OCI-LY7 (cell line): ENCODE measurements around the gene UGT3A2. TPM values are rescaled to one million over a fixed set of nuclear protein-coding genes. Genes with fewer than 3 reads are reported as not detected.

Experiments used
- BruUV-seq: library from RNA; stranded (reverse); fragments of 400-500 nt; replicated peaks from 2 replicates; lab custom pipeline; 2021; lab: Mats Ljungman, UMichigan
- CTCF ChIA-PET: fragments of 300-600 bp; sonication (Branson Sonifier 250); formaldehyde crosslinking; loops from one replicate; lab custom pipeline; 2022; ENCODE audit warnings: antibody characterized with exemption; ENCODE audit not compliant: unreplicated experiment; lab: Charles Lee
- POLR2A ChIA-PET: fragments of 300-600 bp; sonication (Branson Sonifier 250); formaldehyde crosslinking; loops from one replicate; lab custom pipeline; 2022; ENCODE audit warnings: antibody characterized with exemption; lab: Charles Lee
- DNase-seq: peaks from one replicate; pipeline ENCODE4 v3.0.0-alpha.2; 2015; ENCODE audit warnings: low spot score
- H2AFZ ChIP-seq: fragments of 200-600 bp; sonication (generic), shearing (Covaris generic); 2 replicates; pipeline ENCODE4 v1.6.1; 2014; ENCODE audit warnings: mild to moderate bottlenecking, antibody characterized with exemption, low read length, moderate library complexity
- H3K27ac ChIP-seq: fragments of 200-600 bp; sonication (generic); 2 replicates; pipeline ENCODE4 v1.5.1; 2014; ENCODE audit warnings: mixed run types, low read depth, mild to moderate bottlenecking, moderate library complexity, low read length, inconsistent platforms; ENCODE audit not compliant: poor library complexity, severe bottlenecking
- H3K36me3 ChIP-seq: fragments of 200-600 bp; sonication (generic); 2 replicates; pipeline ENCODE4 v1.6.1; 2014; ENCODE audit warnings: mild to moderate bottlenecking, antibody characterized with exemption, low read length, moderate library complexity, mixed read lengths; ENCODE audit not compliant: insufficient read depth
- H3K4me1 ChIP-seq: fragments of 200-600 bp; sonication (generic); 2 replicates; pipeline ENCODE4 v1.5.1; 2014; ENCODE audit warnings: mild to moderate bottlenecking, low read length; ENCODE audit not compliant: insufficient read depth, poor library complexity, severe bottlenecking
- H3K4me2 ChIP-seq: fragments of 200-600 bp; sonication (generic); 2 replicates; pipeline ENCODE4 v1.6.1; 2014; ENCODE audit warnings: mild to moderate bottlenecking, low read length
- H3K4me3 ChIP-seq: fragments of 200-600 bp; sonication (generic); 2 replicates; pipeline ENCODE4 v1.5.1; 2014; ENCODE audit warnings: mild to moderate bottlenecking, low read depth, low read length; ENCODE audit not compliant: poor library complexity, severe bottlenecking
- H3K79me2 ChIP-seq: fragments of 200-600 bp; sonication (generic); 2 replicates; pipeline ENCODE4 v1.6.1; 2016; ENCODE audit warnings: low read depth, mild to moderate bottlenecking, low read length, moderate library complexity, mixed read lengths; ENCODE audit not compliant: insufficient read depth
- H3K9me2 ChIP-seq: fragments of 200-600 bp; sonication (generic); 2 replicates; pipeline ENCODE4 v1.6.1; 2016; ENCODE audit warnings: mild to moderate bottlenecking, low read length, mixed read lengths; ENCODE audit not compliant: insufficient read depth
- H3K9me3 ChIP-seq: fragments of 200-600 bp; sonication (generic); 2 replicates; pipeline ENCODE4 v1.6.1; 2014; ENCODE audit warnings: mild to moderate bottlenecking, mixed run types, low read length, mixed read lengths
- H4K20me1 ChIP-seq: fragments of 200-600 bp; sonication (generic); 2 replicates; pipeline ENCODE4 v1.6.1; 2014; ENCODE audit warnings: mild to moderate bottlenecking, antibody characterized with exemption, low read length, moderate library complexity, mixed read lengths; ENCODE audit not compliant: insufficient read depth
- EZH2phosphoT487 ChIP-seq: fragments of 200-600 bp; sonication (generic); IDR thresholded peaks from 2 replicates; pipeline ENCODE4 v1.6.1; 2018; ENCODE audit warnings: low read depth, borderline replicate concordance, mild to moderate bottlenecking, mixed run types, antibody characterized with exemption, low read length, moderate library complexity, mixed read lengths
- intact Hi-C: fragments of 100-400 bp; cut with micrococcal nuclease; formaldehyde crosslinking; loops from one replicate; pipeline ENCODE4 v1.10.0; 2022; ENCODE audit not compliant: unreplicated experiment
- total RNA-seq, 2 experiments: library from RNA; depleted of rRNA in 1 of 2; stranded (reverse); fragments of >200 nt in 1 of 2; shearing (Covaris generic) in 1 of 2; gene quantifications; 2 replicates each; pipeline ENCODE4 v1.2.3, GENCODE V29; 2014 to 2022
- TF ChIP-seq, protein P1 (sequence below): fragments of 200-600 bp; sonication (generic); conservative IDR thresholded peaks from 2 replicates; pipeline ENCODE4 v1.5.1; 2014; ENCODE audit warnings: mild to moderate bottlenecking, antibody characterized with exemption, low read length, moderate library complexity, mixed read lengths

Gene UGT3A2
- total RNA-seq, 2 experiments from 2014 or later = 0.13 TPM; not detected in 1

DNA sequence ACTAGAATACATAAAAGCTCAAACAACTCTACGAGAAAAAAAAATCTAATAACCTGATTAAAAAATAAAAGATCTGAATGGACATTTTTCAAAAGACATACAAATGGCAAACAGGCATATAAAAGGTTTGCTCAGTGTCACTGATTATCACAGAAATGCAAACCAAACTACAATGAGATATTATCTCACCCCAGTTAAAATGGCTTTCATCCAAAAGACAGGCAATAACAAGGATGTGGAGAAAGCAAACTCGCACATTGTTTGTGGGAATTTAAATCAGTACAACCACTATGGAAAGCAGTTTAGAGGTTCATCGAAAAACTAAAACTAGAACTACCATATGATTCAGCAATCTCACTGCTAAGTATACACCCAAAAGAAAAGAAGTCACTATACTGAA is 20.8 kb downstream of the UGT3A2 start:
- Histone ChIP-seq H4K20me1 (no peaks in the 10 kb centered on the region), H3K9me3 (no peaks in the 10 kb centered on the region), H2AFZ (no peak overlapping the region; the same call in 1 of the 2 replicates), H3K4me1 (no peaks in the 10 kb centered on the region), H3K9me2 (no peaks in the 10 kb centered on the region), H3K36me3 (no peaks in the 10 kb centered on the region), H3K79me2 (no peaks in the 10 kb centered on the region), H3K4me2 (no peak overlapping the region), H3K27ac (no peak overlapping the region), H3K4me3 (no peak overlapping the region)
- DNase-seq = no peak
- no TSS peak for BruUV-seq
- ChIA-PET POLR2A (interaction anchor here (0.6 kb wide), 1 partner anchor 931 kb away, joined by 3 read pairs; no protein-coding TSS in a partner anchor), CTCF (no interaction called here)
- intact Hi-C loops = no loop called here
- TF ChIP-seq EZH2phosphoT487 = no peak
- TF ChIP-seq, protein P1, sequence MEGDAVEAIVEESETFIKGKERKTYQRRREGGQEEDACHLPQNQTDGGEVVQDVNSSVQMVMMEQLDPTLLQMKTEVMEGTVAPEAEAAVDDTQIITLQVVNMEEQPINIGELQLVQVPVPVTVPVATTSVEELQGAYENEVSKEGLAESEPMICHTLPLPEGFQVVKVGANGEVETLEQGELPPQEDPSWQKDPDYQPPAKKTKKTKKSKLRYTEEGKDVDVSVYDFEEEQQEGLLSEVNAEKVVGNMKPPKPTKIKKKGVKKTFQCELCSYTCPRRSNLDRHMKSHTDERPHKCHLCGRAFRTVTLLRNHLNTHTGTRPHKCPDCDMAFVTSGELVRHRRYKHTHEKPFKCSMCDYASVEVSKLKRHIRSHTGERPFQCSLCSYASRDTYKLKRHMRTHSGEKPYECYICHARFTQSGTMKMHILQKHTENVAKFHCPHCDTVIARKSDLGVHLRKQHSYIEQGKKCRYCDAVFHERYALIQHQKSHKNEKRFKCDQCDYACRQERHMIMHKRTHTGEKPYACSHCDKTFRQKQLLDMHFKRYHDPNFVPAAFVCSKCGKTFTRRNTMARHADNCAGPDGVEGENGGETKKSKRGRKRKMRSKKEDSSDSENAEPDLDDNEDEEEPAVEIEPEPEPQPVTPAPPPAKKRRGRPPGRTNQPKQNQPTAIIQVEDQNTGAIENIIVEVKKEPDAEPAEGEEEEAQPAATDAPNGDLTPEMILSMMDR = no peak

DNA sequence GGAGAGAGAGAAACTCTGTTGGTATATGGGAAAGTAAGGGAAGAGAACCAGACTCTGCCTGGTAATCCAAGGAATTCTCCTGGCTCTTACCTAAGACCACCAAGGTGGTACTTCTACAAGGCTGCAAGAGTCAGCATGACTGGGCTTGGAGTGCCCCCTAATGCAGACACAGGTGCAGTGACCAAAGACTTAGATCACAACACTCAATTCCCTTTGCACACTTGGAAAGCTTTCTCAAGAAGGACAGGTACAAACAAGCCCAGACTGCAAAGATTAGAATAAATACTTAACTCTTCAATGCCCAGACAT is 25.2 kb downstream of the UGT3A2 start:
- Histone ChIP-seq H3K9me2 (no peaks in the 10 kb centered on the region), H4K20me1 (no peaks in the 10 kb centered on the region), H3K4me1 (no peaks in the 10 kb centered on the region), H3K36me3 (no peaks in the 10 kb centered on the region), H2AFZ (no peak overlapping the region), H3K27ac (no peak overlapping the region), H3K79me2 (no peaks in the 10 kb centered on the region), H3K9me3 (no peaks in the 10 kb centered on the region), H3K4me2 (no peak overlapping the region), H3K4me3 (no peak overlapping the region)
- no peak for TF ChIP-seq EZH2phosphoT487
- TF ChIP-seq, protein P1 = 0 out of 2 replicates have a peak, but pooled peaks have one; percentile 23
- intact Hi-C loops = no loop called here
- POLR2A ChIA-PET = no interaction called here
- no TSS peak for BruUV-seq
- CTCF ChIA-PET = no interaction called here
- DNase-seq = no peak

DNA sequence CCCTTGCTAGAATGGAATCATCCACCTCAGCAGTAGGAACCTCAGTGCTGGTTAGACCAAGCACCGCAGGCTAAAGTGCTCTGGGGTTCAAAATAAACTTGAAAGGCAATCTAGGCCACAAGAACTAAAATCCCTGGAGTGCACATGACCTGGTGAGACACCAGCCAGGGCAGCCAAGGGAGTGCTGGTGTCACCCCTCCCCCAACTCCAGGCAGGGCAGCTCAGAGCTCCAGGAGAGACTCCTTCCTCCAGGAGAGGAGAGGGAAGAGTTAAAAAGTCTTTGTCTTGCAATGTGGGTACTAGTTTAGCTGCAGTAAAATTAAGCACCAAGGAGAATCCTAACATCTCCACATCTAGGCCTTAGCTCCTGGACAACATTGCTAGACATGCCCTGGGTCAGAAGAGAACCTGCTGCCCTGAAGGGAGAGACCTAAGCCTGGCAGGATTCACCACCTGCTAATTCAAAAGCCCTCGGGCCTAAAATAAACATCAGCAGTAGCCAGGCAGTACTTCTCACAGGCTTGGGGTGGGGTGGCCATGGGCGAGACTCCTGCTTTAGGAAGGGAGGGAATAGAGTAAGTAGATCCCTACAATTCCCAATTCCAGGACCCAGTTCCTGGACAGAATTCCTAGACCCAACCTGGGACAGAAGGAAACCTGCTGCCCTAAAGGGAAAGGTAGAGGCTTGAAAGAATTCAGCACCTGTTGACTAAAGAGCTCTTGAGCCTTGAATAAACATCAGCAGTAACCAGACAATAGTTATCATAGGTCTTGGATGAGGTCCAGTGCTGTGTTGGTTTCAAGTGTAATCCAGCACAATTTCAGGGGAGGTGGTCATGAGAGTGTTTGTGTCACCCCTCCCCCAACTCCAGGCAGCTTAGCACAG is 25.8 kb downstream of the UGT3A2 start:
- H2AFZ ChIP-seq = no peak overlapping the region
- intact Hi-C loops = no loop called here
- no TSS peak for BruUV-seq
- no peak for DNase-seq
- H3K4me1 ChIP-seq = no peaks in the 10 kb centered on the region
- no peak overlapping the region for H3K4me3 ChIP-seq
- no peak overlapping the region for H3K27ac ChIP-seq
- TF ChIP-seq, protein P1 = no peak
- no peak for TF ChIP-seq EZH2phosphoT487
- ChIA-PET CTCF (no interaction called here), POLR2A (no interaction called here)
- H3K79me2 ChIP-seq = no peaks in the 10 kb centered on the region
- no peaks in the 10 kb centered on the region for H4K20me1 ChIP-seq
- no peak overlapping the region for H3K4me2 ChIP-seq
- H3K9me3 ChIP-seq = no peaks in the 10 kb centered on the region
- H3K36me3 ChIP-seq = no peaks in the 10 kb centered on the region
- H3K9me2 ChIP-seq = no peaks in the 10 kb centered on the region
